Measurements from ENCODE around the gene ZFYVE16. TPM values are rescaled to one million over a fixed set of nuclear protein-coding genes. Genes with fewer than 3 reads are reported as not detected.
"Not testable (repeated sequence)": the region's sequence is repeated elsewhere in the genome, so short reads cannot be mapped to it uniquely, and the experiment has no call there.

The ZFYVE16 gene
- total RNA-seq, 1 donor from 2014 or later: 65.4 TPM

- no peaks in the 10 kb centered on the region for H3K27me3 ChIP-seq (ENCODE audit: low read depth)
- ATAC-seq (no peak), DNase-seq (no peak)
- no peaks in the 10 kb centered on the region for H3K4me1 ChIP-seq
- H3K4me3 ChIP-seq: no peak overlapping the region
- peaks cover under 1% of the 10 kb centered on the region for H3K9me3 ChIP-seq
- no peak overlapping the region for H3K27ac ChIP-seq
- TF ChIP-seq CTCF (IDR thresholded peaks at IDR 0.05): no peak
- no peaks in the 10 kb centered on the region for H3K36me3 ChIP-seq
- intact Hi-C loops (cut with DNase I): no loop called here
Observed at GRCh38 chr5:80387063-80387768, 20.6 kb upstream of the ZFYVE16 start.

GRCh38 chr5:80389580-80389979 is 18.3 kb upstream of the ZFYVE16 start:
- DNase-seq (peak; percentile 50), ATAC-seq (no peak)
- intact Hi-C loops (cut with DNase I): no loop called here
- Histone ChIP-seq H3K27ac (no peak overlapping the region), H3K36me3 (no peaks in the 10 kb centered on the region), H3K4me1 (no peaks in the 10 kb centered on the region), H3K4me3 (peak overlapping the region; percentile 29), H3K9me3 (peaks cover 8% of the 10 kb centered on the region), H3K27me3 (ENCODE audit: low read depth) (no peaks in the 10 kb centered on the region)
- no peak for TF ChIP-seq CTCF (IDR thresholded peaks at IDR 0.05)

GRCh38 chr5:80390413-80390812 is 17.5 kb upstream of the ZFYVE16 start:
- H3K27ac ChIP-seq; H3K36me3 ChIP-seq; ATAC-seq; H3K4me3 ChIP-seq; H3K27me3 ChIP-seq (ENCODE audit: low read depth); H3K4me1 ChIP-seq; H3K9me3 ChIP-seq; DNase-seq; intact Hi-C loops (cut with DNase I): not testable (repeated sequence)

GRCh38 chr5:80391267-80391666 is 16.6 kb upstream of the ZFYVE16 start:
- DNase-seq; H3K27me3 ChIP-seq (ENCODE audit: low read depth); H3K4me3 ChIP-seq; ATAC-seq; H3K9me3 ChIP-seq; H3K36me3 ChIP-seq; intact Hi-C loops (cut with DNase I); H3K27ac ChIP-seq; H3K4me1 ChIP-seq: not testable (repeated sequence)

- TF ChIP-seq CTCF (IDR thresholded peaks at IDR 0.05): no peak
- ATAC-seq (peak; percentile 80 to 90), DNase-seq (no peak)
- intact Hi-C loops (cut with DNase I): no loop called here
- H3K36me3 ChIP-seq: no peaks in the 10 kb centered on the region
- H3K9me3 ChIP-seq: no peaks in the 10 kb centered on the region
- H3K4me3 ChIP-seq: no peak overlapping the region
- H3K4me1 ChIP-seq: no peaks in the 10 kb centered on the region
- no peaks in the 10 kb centered on the region for H3K27me3 ChIP-seq (ENCODE audit: low read depth)
- H3K27ac ChIP-seq: peak overlapping the region; percentile 32
Observed at GRCh38 chr5:80399526-80400239, 8.2 kb upstream of the ZFYVE16 start.

GRCh38 chr5:80400368-80400767 is 7.5 kb upstream of the ZFYVE16 start:
- intact Hi-C loops (cut with DNase I); H3K4me1 ChIP-seq; H3K9me3 ChIP-seq; H3K27me3 ChIP-seq (ENCODE audit: low read depth); H3K4me3 ChIP-seq; ATAC-seq; H3K36me3 ChIP-seq; DNase-seq: not testable (repeated sequence)
- peak overlapping the region; percentile 32 for H3K27ac ChIP-seq

GRCh38 chr5:80403782-80404181 is 4.1 kb upstream of the ZFYVE16 start:
- intact Hi-C loops (cut with DNase I): no loop called here
- Histone ChIP-seq H3K36me3 (no peaks in the 10 kb centered on the region), H3K9me3 (no peaks in the 10 kb centered on the region), H3K4me3 (no peak overlapping the region), H3K4me1 (peaks cover 14% of the 10 kb centered on the region), H3K27me3 (ENCODE audit: low read depth) (no peaks in the 10 kb centered on the region), H3K27ac (no peak overlapping the region)
- ATAC-seq (no peak), DNase-seq (no peak)
- TF ChIP-seq CTCF (IDR thresholded peaks at IDR 0.05): no peak
